KMS-11 (cell line): ENCODE measurements around the gene TRAPPC8.

ENCODE experiments used
- H2AFZ ChIP-seq: fragments of 200-600 bp; sonication (generic); 2 replicates; pipeline ENCODE4 v1.6.1; 2016; ENCODE audit warnings: antibody characterized with exemption, mixed run types, low read depth
- H3K27ac ChIP-seq: fragments of 200-600 bp; sonication (generic); 2 replicates; pipeline ENCODE4 v1.6.1; 2016; ENCODE audit warnings: mild to moderate bottlenecking, mixed run types
- H3K27me3 ChIP-seq: fragments of 200-600 bp; sonication (generic); 2 replicates; pipeline ENCODE4 v1.6.1; 2017; ENCODE audit warnings: mild to moderate bottlenecking, low read depth, mixed run types, moderate library complexity; ENCODE audit not compliant: insufficient read depth
- H3K36me3 ChIP-seq: fragments of 200-600 bp; sonication (generic); 2 replicates; pipeline ENCODE4 v1.6.1; 2017; ENCODE audit warnings: mild to moderate bottlenecking, mixed run types; ENCODE audit not compliant: insufficient read depth
- H3K4me1 ChIP-seq: fragments of 200-600 bp; sonication (generic); 2 replicates; pipeline ENCODE4 v1.6.1; 2016; ENCODE audit warnings: mild to moderate bottlenecking, low read depth, mixed run types; ENCODE audit not compliant: poor library complexity, severe bottlenecking
- H3K4me2 ChIP-seq: fragments of 200-600 bp; sonication (generic); 2 replicates; pipeline ENCODE4 v1.7.0; 2016; ENCODE audit warnings: mild to moderate bottlenecking, mixed run types
- H3K4me3 ChIP-seq: fragments of 200-600 bp; sonication (generic); IDR thresholded peaks from 2 replicates; pipeline ENCODE4 v1.6.1; 2017; ENCODE audit warnings: low read depth, low read length, mixed read lengths; ENCODE audit not compliant: insufficient read depth
- H3K79me2 ChIP-seq: fragments of 200-600 bp; sonication (generic); 2 replicates; pipeline ENCODE4 v1.6.1; 2016; ENCODE audit warnings: low read depth, mixed run types; ENCODE audit not compliant: insufficient read depth
- H3K9ac ChIP-seq: fragments of 200-600 bp; sonication (generic); 2 replicates; pipeline ENCODE4 v1.6.1; 2016; ENCODE audit warnings: mild to moderate bottlenecking, mixed run types
- H4K20me1 ChIP-seq: fragments of 200-600 bp; sonication (generic); 2 replicates; pipeline ENCODE4 v1.6.1; 2016; ENCODE audit warnings: mild to moderate bottlenecking, mixed run types; ENCODE audit not compliant: insufficient read depth
- TF ChIP-seq, protein P1 (sequence below): fragments of 200-600 bp; sonication (generic); conservative IDR thresholded peaks from 2 replicates; pipeline ENCODE4 v1.6.1; 2017; ENCODE audit warnings: low read depth, mild to moderate bottlenecking, antibody characterized with exemption, low read length, moderate library complexity, mixed read lengths

TRAPPC8 gene

DNA sequence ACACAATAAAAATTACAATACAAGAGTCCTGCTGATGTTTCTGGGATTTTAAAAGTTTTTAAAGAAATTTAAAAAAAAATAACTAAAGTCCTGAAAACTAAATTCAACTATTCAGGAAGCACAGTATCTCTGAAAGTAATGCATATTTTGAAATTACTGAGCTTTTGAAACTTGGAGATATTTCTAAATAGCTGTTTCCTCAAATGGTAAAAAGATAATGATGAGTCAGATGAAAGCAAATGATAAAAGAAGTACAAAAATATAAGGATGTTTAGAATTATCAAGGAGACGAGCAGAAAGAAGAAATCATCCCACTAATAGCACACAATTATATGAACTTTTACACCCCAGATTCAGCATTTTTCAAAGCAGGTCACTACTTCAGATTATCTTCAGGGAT is 92.1 kb downstream of the TRAPPC8 start:
- no peaks in the 10 kb centered on the region for H4K20me1 ChIP-seq
- no peak overlapping the region for H3K4me2 ChIP-seq
- peaks cover 4% of the 10 kb centered on the region; the same call in 1 of the 2 replicates for H3K36me3 ChIP-seq

DNA sequence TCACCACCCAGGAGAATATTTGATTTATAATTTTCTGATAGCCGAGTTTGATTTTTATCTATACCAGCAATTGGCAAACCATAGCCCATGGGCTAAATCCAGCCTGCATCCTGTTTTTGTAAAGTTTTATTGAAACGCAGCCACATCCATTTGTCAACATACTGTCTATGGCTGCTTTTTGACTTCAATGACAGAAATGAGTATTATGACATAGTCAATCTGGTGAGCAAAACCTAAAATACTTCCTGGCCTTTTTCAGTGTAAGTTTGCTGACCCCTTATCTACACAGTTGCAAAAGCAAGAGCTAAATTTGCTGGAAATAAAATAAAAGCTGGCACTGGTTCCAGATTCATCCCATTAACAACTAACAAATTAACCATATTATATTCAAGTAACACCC is 102.4 kb downstream of the TRAPPC8 start:
- no peak overlapping the region for H3K9ac ChIP-seq
- H3K27me3 ChIP-seq: no peaks in the 10 kb centered on the region
- H3K4me2 ChIP-seq: no peak overlapping the region
- TF ChIP-seq, protein P1, sequence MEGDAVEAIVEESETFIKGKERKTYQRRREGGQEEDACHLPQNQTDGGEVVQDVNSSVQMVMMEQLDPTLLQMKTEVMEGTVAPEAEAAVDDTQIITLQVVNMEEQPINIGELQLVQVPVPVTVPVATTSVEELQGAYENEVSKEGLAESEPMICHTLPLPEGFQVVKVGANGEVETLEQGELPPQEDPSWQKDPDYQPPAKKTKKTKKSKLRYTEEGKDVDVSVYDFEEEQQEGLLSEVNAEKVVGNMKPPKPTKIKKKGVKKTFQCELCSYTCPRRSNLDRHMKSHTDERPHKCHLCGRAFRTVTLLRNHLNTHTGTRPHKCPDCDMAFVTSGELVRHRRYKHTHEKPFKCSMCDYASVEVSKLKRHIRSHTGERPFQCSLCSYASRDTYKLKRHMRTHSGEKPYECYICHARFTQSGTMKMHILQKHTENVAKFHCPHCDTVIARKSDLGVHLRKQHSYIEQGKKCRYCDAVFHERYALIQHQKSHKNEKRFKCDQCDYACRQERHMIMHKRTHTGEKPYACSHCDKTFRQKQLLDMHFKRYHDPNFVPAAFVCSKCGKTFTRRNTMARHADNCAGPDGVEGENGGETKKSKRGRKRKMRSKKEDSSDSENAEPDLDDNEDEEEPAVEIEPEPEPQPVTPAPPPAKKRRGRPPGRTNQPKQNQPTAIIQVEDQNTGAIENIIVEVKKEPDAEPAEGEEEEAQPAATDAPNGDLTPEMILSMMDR: no peak
- H3K79me2 ChIP-seq: no peaks in the 10 kb centered on the region
- no peaks in the 10 kb centered on the region; the same call in 1 of the 2 replicates for H3K36me3 ChIP-seq
- no peaks in the 10 kb centered on the region for H4K20me1 ChIP-seq
- no peak overlapping the region for H3K4me3 ChIP-seq
- no peak overlapping the region for H3K27ac ChIP-seq
- H2AFZ ChIP-seq: no peak overlapping the region
- no peaks in the 10 kb centered on the region for H3K4me1 ChIP-seq

More for the DNA sequence above, 92.1 kb downstream of the TRAPPC8 start:
- Histone ChIP-seq H3K9ac (no peak overlapping the region), H2AFZ (no peak overlapping the region), H3K4me3 (no peak overlapping the region), H3K4me1 (no peaks in the 10 kb centered on the region), H3K27ac (no peak overlapping the region), H3K79me2 (no peaks in the 10 kb centered on the region), H3K27me3 (no peaks in the 10 kb centered on the region)
- TF ChIP-seq, protein P1: no peak

DNA sequence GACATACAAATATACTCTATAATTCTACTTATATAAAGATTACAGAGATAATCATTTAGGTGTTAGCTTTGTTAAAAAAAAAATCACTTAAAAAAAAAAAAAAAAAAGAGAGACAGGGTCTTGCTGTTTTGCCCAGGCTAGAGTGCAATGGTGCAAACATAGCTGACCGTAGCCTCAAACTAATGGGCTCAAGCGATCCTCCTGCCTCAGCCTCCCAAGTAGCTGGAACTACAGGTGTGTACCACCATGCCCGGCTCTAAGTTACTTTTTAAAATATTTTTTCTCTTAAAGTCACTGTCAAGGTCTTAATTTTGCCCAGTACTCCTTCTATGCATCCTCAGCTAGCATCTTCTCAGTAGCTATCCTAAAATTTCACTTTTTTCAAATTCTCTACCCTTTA is 105.0 kb downstream of the TRAPPC8 start:
- Histone ChIP-seq H3K27ac (no peak overlapping the region), H3K4me3 (no peak overlapping the region), H3K36me3 (no peaks in the 10 kb centered on the region; the same call in 1 of the 2 replicates), H3K79me2 (no peaks in the 10 kb centered on the region), H3K4me2 (no peak overlapping the region), H3K27me3 (no peaks in the 10 kb centered on the region), H2AFZ (no peak overlapping the region), H3K4me1 (no peaks in the 10 kb centered on the region), H4K20me1 (no peaks in the 10 kb centered on the region), H3K9ac (no peak overlapping the region)
- TF ChIP-seq, protein P1: no peak

DNA sequence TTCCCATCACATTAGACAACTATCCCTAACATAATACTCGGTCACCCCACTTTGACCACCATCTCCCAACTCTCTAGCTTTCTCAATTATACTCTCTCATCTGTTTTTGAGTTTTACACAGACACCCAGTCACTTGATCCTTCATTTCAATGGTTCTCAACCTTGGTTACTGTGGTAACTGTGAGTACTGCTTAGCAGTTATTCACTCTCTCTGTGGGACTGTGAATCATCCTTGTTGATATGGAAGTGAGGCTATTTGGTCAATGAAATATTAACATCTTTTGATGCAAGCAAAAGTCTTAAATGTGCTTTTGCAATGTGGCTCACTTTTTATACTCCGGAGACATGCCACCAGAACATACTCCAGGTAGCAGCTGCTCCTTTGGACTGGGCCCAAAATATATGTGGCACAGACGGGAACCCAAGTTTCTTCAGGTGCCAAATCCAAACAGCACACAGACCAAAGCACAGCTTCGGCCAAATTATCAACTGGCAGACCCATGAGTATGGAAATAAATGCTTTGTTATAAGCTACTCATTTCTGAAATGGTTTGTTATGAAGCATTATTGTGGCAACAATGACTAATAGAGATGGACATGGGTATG is 107.3 kb downstream of the TRAPPC8 start:
- no peaks in the 10 kb centered on the region; the same call in 1 of the 2 replicates for H3K36me3 ChIP-seq
- TF ChIP-seq, protein P1: no peak
- no peak overlapping the region for H2AFZ ChIP-seq

More for the DNA sequence above, 107.3 kb downstream of the TRAPPC8 start:
- Histone ChIP-seq H3K4me1 (no peaks in the 10 kb centered on the region), H3K27ac (no peak overlapping the region), H3K79me2 (no peaks in the 10 kb centered on the region), H4K20me1 (no peaks in the 10 kb centered on the region), H3K9ac (no peak overlapping the region), H3K4me2 (no peak overlapping the region), H3K4me3 (no peak overlapping the region), H3K27me3 (no peaks in the 10 kb centered on the region)
